D721Med (cell line): ENCODE results near the gene ERBB4.

Experiments
- DNase-seq: peaks from one replicate; pipeline ENCODE4 v3.0.0; 2011; ENCODE audit warnings: low spot score; ENCODE audit not compliant: insufficient read length
- FAIRE-seq: peaks from 2 replicates; lab custom pipeline; 2011; peaks lifted over from hg19 to GRCh38; lab: Jason Lieb, UNC
- CTCF ChIP-seq: IDR thresholded peaks from 2 replicates; pipeline ENCODE4 v1.5.1; 2012; ENCODE audit warnings: mild to moderate bottlenecking, control low read depth; ENCODE audit not compliant: insufficient read depth; ENCODE audit errors: missing control alignments

ERBB4 gene

GRCh38 chr2:211822686-211823335 is 715.8 kb downstream of the ERBB4 start:
- FAIRE-seq, result peak; percentile 16

GRCh38 chr2:211816754-211817153 is 721.8 kb downstream of the ERBB4 start:
- TF ChIP-seq CTCF, result no peak
- DNase-seq (no peak), FAIRE-seq (no peak)

More at GRCh38 chr2:211822686-211823335, 715.8 kb downstream of the ERBB4 start:
- DNase-seq, result no peak
- TF ChIP-seq CTCF, result no peak

GRCh38 chr2:211812587-211812986 is 726.0 kb downstream of the ERBB4 start:
- no peak for TF ChIP-seq CTCF
- no peak for FAIRE-seq
- DNase-seq, result no peak

- DNase-seq (peak; percentile 43), FAIRE-seq (peak; percentile 96)
- no peak for TF ChIP-seq CTCF
These were observed 735.9 kb downstream of the ERBB4 start for GRCh38 chr2:211802666-211803065.

GRCh38 chr2:211800001-211800400 is 738.6 kb downstream of the ERBB4 start:
- FAIRE-seq (no peak), DNase-seq (no peak)
- TF ChIP-seq CTCF, result no peak

- TF ChIP-seq CTCF, result no peak
- DNase-seq (no peak), FAIRE-seq (no peak)
These were observed 739.7 kb downstream of the ERBB4 start for GRCh38 chr2:211798868-211799267.

- DNase-seq, result no peak
- FAIRE-seq, result no peak
- TF ChIP-seq CTCF, result no peak
These were observed 744.9 kb downstream of the ERBB4 start for GRCh38 chr2:211793690-211794089.
